ENCODE measurements around the gene GALNT14.

GALNT14 gene

GRCh38 chr2:31081492-31081891 is 56.7 kb downstream of the GALNT14 start:
- Histone ChIP-seq H3K9ac (ENCODE audit: low read depth, low read length) (no peak overlapping the region), H3K4me1 (ENCODE audit: control insufficient read depth, insufficient read depth, low read length) (no peaks in the 10 kb centered on the region), H3K27me3 (ENCODE audit: control insufficient read depth, insufficient read depth, low read length) (no peaks in the 10 kb centered on the region), H3K9me3 (ENCODE audit: control insufficient read depth, insufficient read depth, low read length) (no peaks in the 10 kb centered on the region), H3K36me3 (ENCODE audit: control insufficient read depth, insufficient read depth, low read length) (no peaks in the 10 kb centered on the region), H3K4me3 (ENCODE audit: low read depth, low read length) (no peak overlapping the region)

GRCh38 chr2:31080361-31080760 is 57.9 kb downstream of the GALNT14 start:
- Histone ChIP-seq H3K27me3 (ENCODE audit: control insufficient read depth, insufficient read depth, low read length) (no peaks in the 10 kb centered on the region), H3K4me1 (ENCODE audit: control insufficient read depth, insufficient read depth, low read length) (peaks cover 3% of the 10 kb centered on the region), H3K4me3 (ENCODE audit: low read depth, low read length) (no peak overlapping the region), H3K9me3 (ENCODE audit: control insufficient read depth, insufficient read depth, low read length) (no peaks in the 10 kb centered on the region), H3K36me3 (ENCODE audit: control insufficient read depth, insufficient read depth, low read length) (no peaks in the 10 kb centered on the region), H3K9ac (ENCODE audit: low read depth, low read length) (no peak overlapping the region)

DNA sequence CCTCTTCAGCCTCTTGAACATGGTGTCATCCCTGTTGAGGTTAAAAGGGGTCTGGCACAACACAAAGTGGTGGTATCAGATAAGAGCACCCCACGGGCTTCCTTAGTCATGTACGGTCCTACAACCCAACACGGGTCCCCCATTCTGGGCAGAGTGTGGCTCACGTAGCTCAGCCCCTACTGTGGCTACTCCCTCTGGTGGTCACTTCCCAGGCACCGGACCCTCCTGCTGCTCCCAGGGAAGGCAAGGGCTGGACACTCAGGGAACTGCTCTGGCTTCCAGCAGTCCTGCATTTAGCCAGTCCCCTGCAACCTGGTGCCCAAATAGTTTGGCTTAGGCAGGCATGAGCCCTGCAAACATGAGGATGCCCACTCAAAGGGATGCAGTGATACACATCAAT is 58.6 kb downstream of the GALNT14 start:
- Histone ChIP-seq H3K27me3 (ENCODE audit: control insufficient read depth, insufficient read depth, low read length) (no peaks in the 10 kb centered on the region), H3K9me3 (ENCODE audit: control insufficient read depth, insufficient read depth, low read length) (no peaks in the 10 kb centered on the region), H3K36me3 (ENCODE audit: control insufficient read depth, insufficient read depth, low read length) (no peaks in the 10 kb centered on the region), H3K4me1 (ENCODE audit: control insufficient read depth, insufficient read depth, low read length) (peaks cover 4% of the 10 kb centered on the region), H3K4me3 (ENCODE audit: low read depth, low read length) (no peak overlapping the region), H3K9ac (ENCODE audit: low read depth, low read length) (no peak overlapping the region)

DNA sequence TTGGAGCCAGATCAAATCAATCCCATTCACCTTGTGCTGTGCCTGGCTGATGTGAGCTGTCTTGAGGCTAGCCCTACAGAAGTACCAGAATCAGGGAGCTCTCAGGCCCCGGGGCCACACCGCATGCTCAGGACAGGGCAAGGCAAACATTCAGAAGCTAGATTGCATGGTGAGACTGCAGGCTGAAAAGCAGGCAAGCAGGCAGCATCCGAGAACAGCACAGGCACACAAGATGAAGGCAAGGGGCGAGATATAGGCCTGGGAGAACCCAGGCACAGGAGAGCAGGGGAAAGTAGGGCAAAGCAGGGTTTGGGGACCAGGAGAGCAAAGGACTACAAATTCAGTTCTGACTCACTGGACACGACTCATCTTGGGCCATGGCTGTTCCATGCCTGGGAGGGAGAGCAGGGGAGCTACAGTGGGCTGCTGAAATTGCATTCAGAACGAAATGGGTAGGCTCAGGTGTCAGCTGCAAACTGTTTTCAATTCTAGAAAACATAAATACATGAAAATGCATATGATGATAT is 59.6 kb downstream of the GALNT14 start:
- peaks cover 4% of the 10 kb centered on the region for H3K4me1 ChIP-seq (ENCODE audit: control insufficient read depth, insufficient read depth, low read length)
- no peak overlapping the region for H3K9ac ChIP-seq (ENCODE audit: low read depth, low read length)
- no peaks in the 10 kb centered on the region for H3K27me3 ChIP-seq (ENCODE audit: control insufficient read depth, insufficient read depth, low read length)
- no peaks in the 10 kb centered on the region for H3K36me3 ChIP-seq (ENCODE audit: control insufficient read depth, insufficient read depth, low read length)
- no peaks in the 10 kb centered on the region for H3K9me3 ChIP-seq (ENCODE audit: control insufficient read depth, insufficient read depth, low read length)
- H3K4me3 ChIP-seq (ENCODE audit: low read depth, low read length), result no peak overlapping the region

DNA sequence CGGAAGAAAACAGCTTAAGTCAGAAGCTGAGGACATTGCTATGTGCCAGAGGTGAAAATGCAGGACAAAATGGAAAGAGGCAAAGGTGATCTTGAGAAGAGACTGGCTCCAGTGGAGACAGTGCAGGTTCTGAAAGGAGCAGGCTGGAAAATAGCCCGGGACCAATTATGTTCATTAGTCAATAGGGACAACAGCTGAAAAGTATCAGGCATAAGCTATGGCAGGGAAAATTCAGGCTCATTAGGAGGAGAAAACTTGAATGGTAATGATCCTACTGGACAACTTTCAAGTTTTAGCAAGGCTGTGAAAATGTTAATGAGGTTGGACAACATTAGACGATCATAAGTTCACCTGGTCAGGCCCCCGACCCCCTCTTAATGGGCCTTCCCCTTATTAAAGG is 60.2 kb downstream of the GALNT14 start:
- no peaks in the 10 kb centered on the region for H3K9me3 ChIP-seq (ENCODE audit: control insufficient read depth, insufficient read depth, low read length)
- no peak overlapping the region for H3K9ac ChIP-seq (ENCODE audit: low read depth, low read length)
- H3K27me3 ChIP-seq (ENCODE audit: control insufficient read depth, insufficient read depth, low read length), result no peaks in the 10 kb centered on the region
- H3K36me3 ChIP-seq (ENCODE audit: control insufficient read depth, insufficient read depth, low read length), result no peaks in the 10 kb centered on the region
- H3K4me3 ChIP-seq (ENCODE audit: low read depth, low read length), result no peak overlapping the region
- peaks cover 4% of the 10 kb centered on the region for H3K4me1 ChIP-seq (ENCODE audit: control insufficient read depth, insufficient read depth, low read length)

DNA sequence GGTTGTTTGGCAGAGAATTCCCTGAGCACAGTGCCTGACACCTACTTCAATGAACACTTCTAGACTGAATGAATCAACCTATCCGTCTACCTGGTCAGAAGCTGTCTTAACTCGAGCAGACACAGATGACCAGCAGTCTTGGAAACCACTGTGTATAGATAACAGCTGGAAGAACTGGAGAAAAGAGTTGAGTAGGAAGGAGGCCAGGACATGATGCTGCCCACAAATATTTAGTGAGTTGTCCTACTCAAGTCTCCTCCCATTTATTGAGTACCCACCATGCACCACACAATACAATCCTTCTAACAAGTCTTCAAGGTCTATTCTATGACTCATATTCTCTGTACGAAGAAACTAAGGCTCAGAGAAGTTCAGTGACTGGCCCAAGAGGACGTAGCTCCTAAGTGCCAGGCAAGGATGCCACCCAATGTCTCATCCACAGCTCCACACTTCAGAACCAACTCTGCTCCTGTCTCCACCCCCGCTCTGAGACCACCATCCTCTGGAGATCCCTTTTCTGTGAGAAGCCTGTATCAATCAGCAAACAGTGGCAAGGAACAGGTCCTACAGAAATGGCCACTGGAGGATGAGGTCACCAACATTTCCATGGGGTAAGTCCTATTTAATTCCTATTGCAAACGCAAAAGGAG is 62.2 kb downstream of the GALNT14 start:
- Histone ChIP-seq H3K36me3 (ENCODE audit: control insufficient read depth, insufficient read depth, low read length) (no peaks in the 10 kb centered on the region), H3K4me3 (ENCODE audit: low read depth, low read length) (no peak overlapping the region), H3K27me3 (ENCODE audit: control insufficient read depth, insufficient read depth, low read length) (no peaks in the 10 kb centered on the region), H3K9me3 (ENCODE audit: control insufficient read depth, insufficient read depth, low read length) (no peaks in the 10 kb centered on the region), H3K4me1 (ENCODE audit: control insufficient read depth, insufficient read depth, low read length) (peaks cover 4% of the 10 kb centered on the region), H3K9ac (ENCODE audit: low read depth, low read length) (no peak overlapping the region)

- Histone ChIP-seq H3K4me1 (ENCODE audit: control insufficient read depth, insufficient read depth, low read length) (peaks cover 4% of the 10 kb centered on the region), H3K4me3 (ENCODE audit: low read depth, low read length) (no peak overlapping the region), H3K36me3 (ENCODE audit: control insufficient read depth, insufficient read depth, low read length) (no peaks in the 10 kb centered on the region)
Measured at GRCh38 chr2:31075431-31075830, 62.8 kb downstream of the GALNT14 start.

DNA sequence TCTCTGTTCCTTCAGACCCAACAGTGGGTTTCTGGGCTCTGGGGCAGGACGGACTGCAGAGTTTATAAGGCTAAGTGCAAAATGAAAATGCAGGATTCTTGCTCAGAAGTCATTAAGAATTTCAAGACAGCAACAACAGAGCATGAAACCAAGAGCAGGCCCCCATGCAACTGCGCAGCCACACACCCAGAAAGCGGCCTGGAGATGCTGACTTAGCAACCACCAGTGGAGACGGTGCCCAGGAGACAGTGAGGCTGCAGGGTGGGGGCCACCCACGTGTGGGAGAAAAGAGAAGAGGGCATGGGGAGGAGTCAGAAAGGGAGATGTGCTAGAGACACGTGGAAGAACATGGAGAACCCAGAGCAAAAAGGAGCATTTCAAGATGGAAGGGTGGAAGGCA is 66.5 kb downstream of the GALNT14 start:
- Histone ChIP-seq H3K4me3 (ENCODE audit: low read depth, low read length) (no peak overlapping the region), H3K9me3 (ENCODE audit: control insufficient read depth, insufficient read depth, low read length) (no peaks in the 10 kb centered on the region), H3K4me1 (ENCODE audit: control insufficient read depth, insufficient read depth, low read length) (peaks cover 4% of the 10 kb centered on the region), H3K9ac (ENCODE audit: low read depth, low read length) (no peak overlapping the region), H3K36me3 (ENCODE audit: control insufficient read depth, insufficient read depth, low read length) (no peaks in the 10 kb centered on the region), H3K27me3 (ENCODE audit: control insufficient read depth, insufficient read depth, low read length) (no peaks in the 10 kb centered on the region)

More at GRCh38 chr2:31075431-31075830, 62.8 kb downstream of the GALNT14 start:
- Histone ChIP-seq H3K9me3 (ENCODE audit: control insufficient read depth, insufficient read depth, low read length) (no peaks in the 10 kb centered on the region), H3K27me3 (ENCODE audit: control insufficient read depth, insufficient read depth, low read length) (no peaks in the 10 kb centered on the region), H3K9ac (ENCODE audit: low read depth, low read length) (no peak overlapping the region)

DNA sequence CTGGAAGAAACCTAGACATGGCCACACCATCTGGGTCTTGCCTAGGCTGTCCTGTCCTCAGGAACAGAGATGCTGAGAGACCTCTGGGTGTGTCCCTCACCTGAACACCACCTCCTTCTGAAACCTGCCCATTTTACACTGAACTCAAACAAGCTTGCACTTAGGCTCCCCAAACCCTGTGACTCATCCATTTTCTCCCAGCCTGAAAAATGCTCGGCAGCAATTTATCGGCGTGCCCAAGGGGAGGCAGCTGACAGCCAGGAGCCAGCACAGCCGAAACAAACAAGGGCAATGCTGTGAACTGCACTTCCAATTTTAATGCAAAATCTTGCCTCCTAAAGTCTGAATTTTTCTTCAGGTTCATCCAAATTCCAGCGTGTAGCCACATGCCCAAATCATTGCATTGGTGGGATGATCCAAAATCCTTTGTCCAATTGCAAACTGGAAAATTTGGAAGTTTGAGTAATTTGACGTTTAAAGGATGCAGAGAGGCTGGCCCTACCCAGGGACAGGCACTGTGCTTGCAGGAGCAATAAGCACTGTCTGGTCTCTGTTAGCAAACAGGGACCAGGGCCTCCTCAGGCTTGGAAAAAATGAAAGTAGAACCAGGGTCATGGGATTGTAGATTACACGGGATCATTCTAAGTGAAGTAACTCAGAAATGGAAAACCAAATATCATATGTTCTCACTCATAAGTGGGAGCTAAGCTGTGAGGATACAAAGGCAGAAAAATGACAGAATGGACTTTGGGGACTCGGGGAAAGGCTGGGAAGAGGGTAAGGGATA is 67.7 kb downstream of the GALNT14 start:
- H3K9ac ChIP-seq (ENCODE audit: low read depth, low read length), result no peak overlapping the region
- H3K36me3 ChIP-seq (ENCODE audit: control insufficient read depth, insufficient read depth, low read length), result no peaks in the 10 kb centered on the region
- H3K4me3 ChIP-seq (ENCODE audit: low read depth, low read length), result no peak overlapping the region
- no peaks in the 10 kb centered on the region for H3K9me3 ChIP-seq (ENCODE audit: control insufficient read depth, insufficient read depth, low read length)
- no peaks in the 10 kb centered on the region for H3K27me3 ChIP-seq (ENCODE audit: control insufficient read depth, insufficient read depth, low read length)
- peaks cover 3% of the 10 kb centered on the region for H3K4me1 ChIP-seq (ENCODE audit: control insufficient read depth, insufficient read depth, low read length)

DNA sequence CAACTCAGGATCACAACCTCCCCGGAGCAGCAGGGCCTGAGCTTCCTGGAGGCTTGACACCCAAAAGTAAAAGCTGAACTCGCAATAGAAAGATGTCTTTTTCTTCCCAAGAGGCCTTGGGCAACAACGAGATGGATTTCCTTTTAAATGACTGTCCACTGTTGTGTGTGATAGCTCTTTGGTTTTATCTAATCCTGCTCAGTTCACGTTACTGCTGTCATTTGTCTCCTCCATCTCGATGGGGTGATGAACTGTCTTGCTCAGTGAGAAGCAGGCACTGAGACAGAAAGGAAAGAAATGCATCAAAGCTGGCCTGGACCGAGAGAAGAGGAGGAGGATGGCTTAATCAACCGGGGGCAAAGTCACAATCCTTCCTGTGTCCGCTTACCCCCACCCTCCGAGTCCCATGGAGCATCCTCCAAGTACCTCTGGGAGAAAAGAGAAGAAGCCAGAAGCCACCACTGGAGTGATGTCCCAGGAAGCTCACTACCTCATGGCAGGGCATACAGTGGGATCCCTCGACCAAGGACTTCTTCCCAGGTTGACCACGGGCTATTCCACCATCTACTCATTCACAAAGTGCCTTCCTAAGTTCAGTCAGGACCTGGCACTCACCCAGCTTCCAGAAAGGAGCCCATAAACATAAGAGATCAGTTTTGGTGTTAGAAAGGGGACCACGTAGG is 68.5 kb downstream of the GALNT14 start:
- H3K36me3 ChIP-seq (ENCODE audit: control insufficient read depth, insufficient read depth, low read length), result no peaks in the 10 kb centered on the region
- no peaks in the 10 kb centered on the region for H3K4me1 ChIP-seq (ENCODE audit: control insufficient read depth, insufficient read depth, low read length)
- no peaks in the 10 kb centered on the region for H3K27me3 ChIP-seq (ENCODE audit: control insufficient read depth, insufficient read depth, low read length)
- H3K9me3 ChIP-seq (ENCODE audit: control insufficient read depth, insufficient read depth, low read length), result no peaks in the 10 kb centered on the region
- H3K9ac ChIP-seq (ENCODE audit: low read depth, low read length), result no peak overlapping the region
- no peak overlapping the region for H3K4me3 ChIP-seq (ENCODE audit: low read depth, low read length)

GRCh38 chr2:31067259-31067658 is 71.0 kb downstream of the GALNT14 start:
- Histone ChIP-seq H3K9me3 (ENCODE audit: control insufficient read depth, insufficient read depth, low read length) (no peaks in the 10 kb centered on the region), H3K27me3 (ENCODE audit: control insufficient read depth, insufficient read depth, low read length) (no peaks in the 10 kb centered on the region), H3K36me3 (ENCODE audit: control insufficient read depth, insufficient read depth, low read length) (no peaks in the 10 kb centered on the region), H3K9ac (ENCODE audit: low read depth, low read length) (no peak overlapping the region), H3K4me1 (ENCODE audit: control insufficient read depth, insufficient read depth, low read length) (no peaks in the 10 kb centered on the region), H3K4me3 (ENCODE audit: low read depth, low read length) (no peak overlapping the region)

Data from iPS-15b (cell line).